Retinal pigment epithelial cell (primary cell): ENCODE data around the gene DGCR2.

Experiments used
- DNase-seq: peaks from one replicate; pipeline ENCODE4 v3.0.0-alpha.2; 2010; ENCODE audit warnings: low read depth
- H3K4me3 ChIP-seq: 2 replicates; pipeline ENCODE4 v1.5.1; 2011; ENCODE audit warnings: mild to moderate bottlenecking, low read length, control low read depth, moderate library complexity
- TF ChIP-seq, protein P1 (sequence below): conservative IDR thresholded peaks from 2 replicates; pipeline ENCODE4 v1.5.1; 2011; ENCODE audit warnings: low read depth, low read length, control low read depth, inconsistent platforms

Gene DGCR2

GRCh38 chr22:19130959-19131684, 8.9 kb upstream of the DGCR2 start, which contains the start of gene TSSK2:
TSSK2 (plus strand) TSS chr22:19131308; CDS start chr22:19131400, 92 bp downstream.
- DNase-seq, result no peak
- TF ChIP-seq, protein P1, sequence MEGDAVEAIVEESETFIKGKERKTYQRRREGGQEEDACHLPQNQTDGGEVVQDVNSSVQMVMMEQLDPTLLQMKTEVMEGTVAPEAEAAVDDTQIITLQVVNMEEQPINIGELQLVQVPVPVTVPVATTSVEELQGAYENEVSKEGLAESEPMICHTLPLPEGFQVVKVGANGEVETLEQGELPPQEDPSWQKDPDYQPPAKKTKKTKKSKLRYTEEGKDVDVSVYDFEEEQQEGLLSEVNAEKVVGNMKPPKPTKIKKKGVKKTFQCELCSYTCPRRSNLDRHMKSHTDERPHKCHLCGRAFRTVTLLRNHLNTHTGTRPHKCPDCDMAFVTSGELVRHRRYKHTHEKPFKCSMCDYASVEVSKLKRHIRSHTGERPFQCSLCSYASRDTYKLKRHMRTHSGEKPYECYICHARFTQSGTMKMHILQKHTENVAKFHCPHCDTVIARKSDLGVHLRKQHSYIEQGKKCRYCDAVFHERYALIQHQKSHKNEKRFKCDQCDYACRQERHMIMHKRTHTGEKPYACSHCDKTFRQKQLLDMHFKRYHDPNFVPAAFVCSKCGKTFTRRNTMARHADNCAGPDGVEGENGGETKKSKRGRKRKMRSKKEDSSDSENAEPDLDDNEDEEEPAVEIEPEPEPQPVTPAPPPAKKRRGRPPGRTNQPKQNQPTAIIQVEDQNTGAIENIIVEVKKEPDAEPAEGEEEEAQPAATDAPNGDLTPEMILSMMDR, result no peak
- no peak within 1 kb of the TSS for H3K4me3 ChIP-seq

DNA sequence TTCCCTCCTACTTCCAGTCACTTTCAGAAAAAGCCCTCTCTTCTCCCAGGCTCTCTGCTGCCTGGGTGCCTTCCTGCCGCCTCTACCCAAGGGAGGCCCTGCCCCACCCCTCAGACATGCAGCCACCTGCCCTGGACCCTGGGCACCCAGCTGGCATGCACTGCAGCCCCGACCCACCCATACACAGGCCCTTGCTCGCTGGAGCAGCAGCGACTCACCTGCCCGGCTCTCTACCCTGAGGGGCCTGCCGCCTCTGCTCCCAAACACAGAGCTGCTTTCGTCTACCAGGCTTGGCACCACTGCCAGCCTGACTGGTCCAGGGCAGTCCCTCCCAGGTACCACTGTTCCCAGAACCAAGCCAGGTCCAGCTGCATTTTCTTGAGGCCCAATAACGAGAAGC, 7.7 kb upstream of the DGCR2 start:
- TF ChIP-seq, protein P1, result no peak
- no peak for DNase-seq
- no peak overlapping the region for H3K4me3 ChIP-seq

DNA sequence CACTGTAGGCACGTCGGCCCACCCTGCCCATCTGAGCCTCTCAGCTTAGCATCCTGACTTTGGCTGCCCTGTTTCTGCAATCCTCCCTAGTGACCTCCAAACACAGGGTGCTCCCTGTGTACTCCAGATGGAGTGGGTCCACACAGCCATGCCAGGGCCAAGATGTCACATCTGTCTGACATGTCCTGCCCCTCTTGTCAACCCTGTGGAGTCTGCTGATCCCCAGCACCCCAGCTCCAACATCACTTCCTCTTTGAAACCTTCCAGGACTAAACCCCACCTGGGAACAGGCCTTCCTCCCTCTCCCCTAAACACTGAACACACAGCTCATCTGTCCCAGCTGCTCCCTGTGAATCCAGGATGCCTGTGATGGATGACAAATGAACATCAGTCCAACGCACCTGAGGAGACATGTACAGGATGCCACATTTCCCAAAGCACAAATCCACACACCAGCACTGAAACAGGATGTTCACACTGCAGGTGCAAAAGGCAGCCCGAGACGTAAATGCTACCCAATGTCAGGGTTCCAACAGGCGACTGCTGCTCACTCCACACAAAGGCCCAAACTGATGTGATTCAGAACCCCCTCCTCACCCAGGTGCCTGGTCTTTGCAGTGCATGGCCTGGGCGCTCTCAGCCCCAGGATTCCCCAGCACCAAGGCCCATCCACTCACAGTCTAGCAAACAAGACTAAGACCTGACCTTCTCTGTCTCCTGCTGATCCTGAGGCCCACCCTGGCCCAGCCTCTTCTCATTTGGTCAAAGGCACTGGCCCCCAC, 6.9 kb upstream of the DGCR2 start:
- no peak for DNase-seq
- TF ChIP-seq, protein P1, result no peak
- H3K4me3 ChIP-seq, result no peak overlapping the region

- no peak for DNase-seq
- TF ChIP-seq, protein P1, result no peak
- no peak overlapping the region for H3K4me3 ChIP-seq
These were observed 5.8 kb upstream of the DGCR2 start for GRCh38 chr22:19128009-19128401.

GRCh38 chr22:19127329-19128008, 5.3 kb upstream of the DGCR2 start:
- no peak overlapping the region for H3K4me3 ChIP-seq
- TF ChIP-seq, protein P1, result no peak
- no peak for DNase-seq

- DNase-seq, result no peak
- TF ChIP-seq, protein P1, result no peak
- no peak overlapping the region for H3K4me3 ChIP-seq
These were observed 4.4 kb upstream of the DGCR2 start for GRCh38 chr22:19126309-19127273.
